NCI-H345 (cell line): ENCODE results near the gene IRGQ.
A peak's percentile ranks its signal among the peaks of the same experiment; 100 is the strongest.
"Not testable (repeated sequence)": the region's sequence is repeated elsewhere in the genome, so short reads cannot be mapped to it uniquely, and the experiment has no call there.

Experiments
- DNase-seq: peaks from one replicate; lab custom pipeline; 2025; lab: John Stamatoyannopoulos, UW

The IRGQ gene

GRCh38 chr19:43595999-43596841 lies at the start of gene IRGQ, which contains the start of gene ZNF576:
TSS of gene IRGQ (minus strand) at chr19:43596134. CDS start at chr19:43595338, 796 bp downstream.
TSS of gene ZNF576 (plus strand) at chr19:43596595. CDS start at chr19:43597109, 514 bp downstream.
- DNase-seq = peak; percentile 97

- DNase-seq = no peak
Observed at GRCh38 chr19:43644181-43644580, 48.2 kb upstream of the IRGQ start.

- DNase-seq = no peak
Observed at GRCh38 chr19:43643326-43643725, 47.4 kb upstream of the IRGQ start.

- DNase-seq = no peak
Observed at GRCh38 chr19:43642531-43642930, 46.6 kb upstream of the IRGQ start.

- DNase-seq = no peak
Observed at GRCh38 chr19:43641333-43641732, 45.4 kb upstream of the IRGQ start.

- DNase-seq = no peak
Observed at GRCh38 chr19:43640424-43640757, 44.5 kb upstream of the IRGQ start.

- peak; percentile 35 for DNase-seq
Observed at GRCh38 chr19:43639519-43640423, 43.8 kb upstream of the IRGQ start, which contains the start of gene CADM4. TSS of gene CADM4 (minus strand) at chr19:43639850. CDS start at chr19:43639790, 60 bp downstream.

- no peak for DNase-seq
Observed at GRCh38 chr19:43638995-43639518, 43.1 kb upstream of the IRGQ start.

GRCh38 chr19:43638214-43638994 lies 42.5 kb upstream of the IRGQ start:
- no peak for DNase-seq

GRCh38 chr19:43636121-43636683 lies 40.3 kb upstream of the IRGQ start:
- no peak for DNase-seq

GRCh38 chr19:43635561-43635940 lies 39.6 kb upstream of the IRGQ start:
- not testable (repeated sequence) for DNase-seq

GRCh38 chr19:43634872-43635560 lies 39.1 kb upstream of the IRGQ start:
- DNase-seq = no peak

- no peak for DNase-seq
Observed at GRCh38 chr19:43634506-43634871, 38.6 kb upstream of the IRGQ start.

- DNase-seq = no peak
Observed at GRCh38 chr19:43634068-43634467, 38.1 kb upstream of the IRGQ start.

GRCh38 chr19:43633520-43633919 lies 37.6 kb upstream of the IRGQ start:
- DNase-seq = no peak

GRCh38 chr19:43631491-43631890 lies 35.6 kb upstream of the IRGQ start:
- DNase-seq = no peak

GRCh38 chr19:43628646-43629326 lies 32.9 kb upstream of the IRGQ start:
- DNase-seq = no peak

GRCh38 chr19:43626838-43627237 lies 30.9 kb upstream of the IRGQ start:
- no peak for DNase-seq

- DNase-seq = no peak
Observed at GRCh38 chr19:43625918-43626579, 30.1 kb upstream of the IRGQ start.

GRCh38 chr19:43624933-43625332 lies 29.0 kb upstream of the IRGQ start:
- no peak for DNase-seq
